ENCODE measurements around the gene DEAF1.

DNA sequence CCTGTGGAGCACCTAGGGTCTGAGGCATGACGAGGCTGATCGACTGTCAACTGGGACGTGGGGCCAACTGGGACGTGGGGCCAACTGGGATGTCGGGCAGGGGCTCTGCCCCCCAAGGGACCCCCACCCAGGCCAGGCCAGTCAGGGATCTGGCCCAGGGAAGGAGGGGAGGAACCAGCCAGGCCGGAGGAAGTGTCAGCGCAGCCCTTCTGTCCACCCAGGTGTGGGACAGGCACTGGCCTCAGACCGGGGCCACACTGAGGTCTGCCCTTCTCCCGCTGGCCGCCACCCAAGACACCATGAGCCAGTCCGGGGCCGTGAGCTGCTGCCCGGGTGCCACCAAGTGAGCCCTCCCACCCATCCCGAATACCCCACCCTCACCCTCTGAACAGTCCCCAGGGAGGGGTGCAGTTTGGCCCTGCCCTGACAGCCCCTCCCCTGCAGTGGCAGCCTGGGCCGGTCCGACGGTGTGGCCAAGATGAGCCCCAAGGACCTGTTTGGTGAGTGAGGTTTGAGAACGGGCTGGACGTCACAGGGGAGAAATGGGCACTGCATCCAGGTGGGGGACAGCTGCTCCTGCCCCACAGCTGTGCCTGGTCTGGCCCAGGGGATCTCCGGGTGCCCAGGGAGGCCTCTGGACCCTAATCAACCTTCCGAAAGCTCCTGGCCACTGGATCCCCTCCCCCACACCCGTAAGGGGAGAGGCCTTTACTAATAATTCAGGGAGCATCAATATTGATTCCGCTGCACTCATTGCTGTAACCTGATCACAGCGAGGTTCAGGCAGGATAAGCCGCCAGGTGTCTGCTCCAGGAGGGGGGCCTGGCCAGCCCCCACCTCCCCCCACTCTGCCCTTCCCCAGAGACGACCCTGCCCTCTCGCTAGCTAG, 14.3 kb upstream of the DEAF1 start:
- TF ChIP-seq SP1 (IDR thresholded peaks at IDR 0.05), result no peak
- no peak for TF ChIP-seq LEF1 (IDR thresholded peaks at IDR 0.05; ENCODE audit: borderline replicate concordance)
- no peak for TF ChIP-seq FOXA1 (IDR thresholded peaks at IDR 0.05)
- no peak for TF ChIP-seq FOXM1 (IDR thresholded peaks at IDR 0.05; ENCODE audit: borderline replicate concordance)
- no peak for TF ChIP-seq BHLHE40 (IDR thresholded peaks at IDR 0.05; ENCODE audit: borderline replicate concordance)
- TF ChIP-seq ELF4 (IDR thresholded peaks at IDR 0.05), result no peak

Data from HEK293T (cell line).